Smooth muscle cell of the brain vasculature (primary cell): ENCODE data around the gene OAS1.
"Not testable (repeated sequence)": the region's sequence is repeated elsewhere in the genome, so short reads cannot be mapped to it uniquely, and the experiment has no call there.

Experiments
- DNase-seq: peaks from one replicate; pipeline ENCODE4 v3.0.0-alpha.2; 2012; ENCODE audit warnings: low read depth, low spot score

Gene OAS1

GRCh38 chr12:112936927-112937326, 30.2 kb downstream of the OAS1 start:
- no peak for DNase-seq

GRCh38 chr12:112937741-112938719, 31.3 kb downstream of the OAS1 start, which contains the start of gene OAS3:
Gene OAS3, plus strand, starts transcription at chr12:112938474. Its CDS starts 57 bp downstream, at chr12:112938531.
- peak; percentile 49 for DNase-seq

DNA sequence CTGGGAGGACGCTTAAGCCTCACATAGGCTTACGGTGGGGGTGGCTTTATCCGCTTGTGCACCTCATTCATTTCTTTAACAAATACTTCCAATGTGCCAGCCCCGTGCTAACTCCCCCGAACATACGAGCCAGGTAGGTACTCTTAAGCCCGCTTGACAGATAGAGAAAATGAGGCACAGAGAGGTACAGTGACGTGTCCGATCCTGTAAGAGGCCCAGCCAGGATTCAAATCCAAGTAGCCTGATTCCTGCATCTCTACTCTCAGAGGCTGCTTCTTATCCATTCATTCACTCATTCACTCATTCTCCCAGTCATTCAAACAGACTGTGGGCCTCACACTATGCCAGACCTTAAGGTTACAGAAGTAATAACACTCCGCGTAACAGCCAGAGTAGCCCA, 32.0 kb downstream of the OAS1 start:
- no peak for DNase-seq

- no peak for DNase-seq
These were observed 33.1 kb downstream of the OAS1 start for GRCh38 chr12:112939761-112940381.

DNA sequence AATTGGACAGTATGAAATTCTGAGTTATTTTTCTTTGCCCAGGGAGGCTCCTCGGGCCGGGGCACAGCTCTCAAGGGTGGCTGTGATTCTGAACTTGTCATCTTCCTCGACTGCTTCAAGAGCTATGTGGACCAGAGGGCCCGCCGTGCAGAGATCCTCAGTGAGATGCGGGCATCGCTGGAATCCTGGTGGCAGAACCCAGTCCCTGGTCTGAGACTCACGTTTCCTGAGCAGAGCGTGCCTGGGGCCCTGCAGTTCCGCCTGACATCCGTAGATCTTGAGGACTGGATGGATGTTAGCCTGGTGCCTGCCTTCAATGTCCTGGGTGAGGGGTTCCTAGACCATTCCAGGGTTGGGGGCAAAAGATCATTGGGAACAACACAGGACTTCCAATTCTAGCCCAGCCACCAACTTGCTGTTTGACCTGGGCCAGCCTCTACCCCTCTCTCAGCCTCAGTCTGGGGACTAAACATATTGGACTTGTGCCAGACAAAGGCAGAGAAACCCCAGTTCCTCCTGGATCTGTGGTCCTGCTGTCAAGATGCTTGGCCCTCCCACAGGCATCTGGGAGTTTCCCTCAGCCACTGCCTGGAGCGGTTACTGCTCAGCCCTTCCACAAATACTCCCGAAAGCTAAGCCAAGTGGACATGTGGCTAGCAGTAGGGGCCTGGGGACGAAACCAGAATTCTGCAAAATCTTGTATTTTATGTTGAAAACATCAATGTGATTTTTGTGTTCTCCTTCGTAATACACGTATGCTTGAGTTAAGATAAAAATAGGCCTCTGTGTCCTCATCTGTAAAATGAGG, 35.0 kb downstream of the OAS1 start:
- DNase-seq: no peak

GRCh38 chr12:112942572-112942971, 35.8 kb downstream of the OAS1 start:
- DNase-seq: no peak

DNA sequence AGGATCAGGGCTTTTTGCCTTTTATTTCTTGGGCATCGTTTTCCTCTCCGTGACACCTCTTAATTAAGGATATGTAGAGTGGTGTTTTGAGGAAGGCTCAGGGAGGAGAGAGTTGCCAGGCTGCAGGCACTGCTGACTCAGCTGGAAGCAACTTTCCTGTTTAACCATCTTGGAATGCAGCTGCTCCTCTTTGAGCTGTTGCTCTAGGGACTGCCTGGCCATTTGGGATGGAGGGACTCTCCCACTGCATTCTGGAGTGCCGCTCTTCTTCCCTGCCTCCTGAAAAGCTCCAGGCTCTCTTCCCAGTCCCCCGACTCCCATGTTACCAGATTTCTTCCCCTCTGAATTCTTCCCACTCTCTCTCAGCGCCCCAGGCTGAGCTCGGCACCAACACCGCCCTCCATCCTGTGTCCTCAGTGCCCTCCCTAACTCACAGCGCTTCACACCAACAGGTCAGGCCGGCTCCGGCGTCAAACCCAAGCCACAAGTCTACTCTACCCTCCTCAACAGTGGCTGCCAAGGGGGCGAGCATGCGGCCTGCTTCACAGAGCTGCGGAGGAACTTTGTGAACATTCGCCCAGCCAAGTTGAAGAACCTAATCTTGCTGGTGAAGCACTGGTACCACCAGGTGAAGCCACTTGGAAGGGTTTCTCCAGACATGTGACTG, 37.4 kb downstream of the OAS1 start:
- DNase-seq: no peak

DNA sequence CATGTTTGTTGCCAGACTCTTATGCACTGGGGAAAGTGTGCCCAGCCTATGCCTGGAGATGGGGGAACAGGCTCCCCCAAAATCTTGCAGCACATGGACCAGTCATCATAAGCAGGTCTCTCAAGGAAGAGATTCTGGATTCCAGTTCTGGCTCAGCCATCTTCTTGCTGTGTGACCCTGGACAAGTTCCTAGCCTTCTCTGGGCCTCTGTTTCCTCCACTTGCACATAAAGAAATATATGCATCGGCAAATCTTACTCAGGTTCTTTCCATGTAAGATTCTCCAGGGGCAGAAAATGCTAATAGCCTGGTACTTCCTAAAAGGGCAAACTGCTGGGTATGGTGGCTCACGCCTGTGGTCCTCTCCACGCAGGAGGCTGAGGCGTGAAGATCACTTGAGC, 38.8 kb downstream of the OAS1 start:
- no peak for DNase-seq

- no peak for DNase-seq
These were observed 39.7 kb downstream of the OAS1 start for GRCh38 chr12:112946236-112947000.

- DNase-seq: no peak
These were observed 40.6 kb downstream of the OAS1 start for GRCh38 chr12:112947314-112947713.

- DNase-seq: no peak
These were observed 41.0 kb downstream of the OAS1 start for GRCh38 chr12:112947761-112948160.

DNA sequence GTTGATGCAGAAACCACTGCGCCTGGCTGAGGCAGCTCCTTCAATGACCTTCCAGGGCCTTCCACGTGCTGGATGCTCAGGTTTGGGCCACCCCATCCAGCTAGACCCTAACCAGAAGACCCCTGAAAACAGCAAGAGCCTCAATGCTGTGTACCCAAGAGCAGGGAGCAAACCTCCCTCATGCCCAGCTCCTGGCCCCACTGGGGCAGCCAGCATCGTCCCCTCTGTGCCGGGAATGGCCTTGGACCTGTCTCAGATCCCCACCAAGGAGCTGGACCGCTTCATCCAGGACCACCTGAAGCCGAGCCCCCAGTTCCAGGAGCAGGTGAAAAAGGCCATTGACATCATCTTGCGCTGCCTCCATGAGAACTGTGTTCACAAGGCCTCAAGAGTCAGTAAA, 42.0 kb downstream of the OAS1 start:
- DNase-seq: no peak

GRCh38 chr12:112950701-112951100, 43.9 kb downstream of the OAS1 start:
- no peak for DNase-seq

GRCh38 chr12:112957125-112957524, 50.4 kb downstream of the OAS1 start:
- not testable (repeated sequence) for DNase-seq

DNA sequence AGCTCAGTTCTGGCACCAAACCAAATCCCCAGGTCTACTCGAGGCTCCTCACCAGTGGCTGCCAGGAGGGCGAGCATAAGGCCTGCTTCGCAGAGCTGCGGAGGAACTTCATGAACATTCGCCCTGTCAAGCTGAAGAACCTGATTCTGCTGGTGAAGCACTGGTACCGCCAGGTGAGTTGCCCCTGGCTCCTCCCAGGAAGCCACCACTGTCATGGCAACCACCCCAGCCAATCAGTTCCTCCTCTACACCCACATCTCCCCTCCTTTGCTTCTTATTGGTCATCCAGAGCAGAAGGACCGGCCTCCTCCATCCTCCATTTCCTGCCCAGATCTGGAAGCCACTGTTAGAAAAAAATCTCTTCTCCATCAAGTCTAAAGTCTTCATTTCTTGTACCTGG, 54.3 kb downstream of the OAS1 start:
- no peak for DNase-seq

DNA sequence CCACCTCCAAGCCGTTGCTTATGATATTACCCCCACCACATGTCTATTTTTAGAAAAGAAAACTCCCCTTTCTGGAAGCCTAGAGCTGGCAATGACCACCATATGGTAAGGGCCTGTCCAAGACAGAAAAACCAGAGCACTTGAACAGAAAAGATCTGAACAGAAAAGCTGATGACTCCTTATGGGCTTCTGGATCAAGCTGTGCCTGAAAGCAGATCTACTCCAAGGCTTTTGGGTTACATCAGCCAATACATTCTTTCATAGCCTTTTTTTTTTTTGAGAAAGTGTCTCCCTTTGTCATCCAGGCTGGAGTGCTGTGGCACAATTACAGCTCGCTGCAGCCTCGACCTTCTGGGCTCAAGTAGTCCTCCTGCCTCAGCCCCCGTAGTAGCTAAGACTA, 54.8 kb downstream of the OAS1 start:
- DNase-seq: no peak

- DNase-seq: no peak
These were observed 55.8 kb downstream of the OAS1 start for GRCh38 chr12:112962561-112962960.

DNA sequence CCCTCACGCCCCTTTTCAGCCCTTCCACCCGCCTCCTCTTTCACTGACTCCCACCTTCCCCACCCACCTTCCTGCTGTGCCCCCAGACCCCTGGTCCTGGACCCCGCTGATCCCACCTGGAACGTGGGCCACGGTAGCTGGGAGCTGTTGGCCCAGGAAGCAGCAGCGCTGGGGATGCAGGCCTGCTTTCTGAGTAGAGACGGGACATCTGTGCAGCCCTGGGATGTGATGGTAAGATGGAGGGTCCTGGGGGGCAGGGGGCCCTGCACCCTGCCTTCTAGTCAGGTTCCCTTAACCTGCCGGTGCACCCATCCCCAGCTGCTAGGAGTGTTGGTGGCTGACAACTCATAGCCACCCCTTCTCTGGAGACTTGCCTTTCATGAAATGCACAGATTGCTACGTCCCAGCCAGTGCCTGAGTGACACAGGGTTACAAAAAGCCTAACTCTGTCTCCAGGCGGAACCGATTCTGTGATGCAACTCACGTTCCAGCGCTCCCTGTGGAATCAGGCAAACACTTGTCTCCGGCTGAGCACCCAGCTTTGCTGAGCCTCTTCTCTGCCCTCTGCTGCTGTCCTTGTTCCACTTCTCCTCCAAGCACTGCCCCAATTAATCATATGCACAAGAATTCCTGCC, 56.6 kb downstream of the OAS1 start:
- DNase-seq: no peak

DNA sequence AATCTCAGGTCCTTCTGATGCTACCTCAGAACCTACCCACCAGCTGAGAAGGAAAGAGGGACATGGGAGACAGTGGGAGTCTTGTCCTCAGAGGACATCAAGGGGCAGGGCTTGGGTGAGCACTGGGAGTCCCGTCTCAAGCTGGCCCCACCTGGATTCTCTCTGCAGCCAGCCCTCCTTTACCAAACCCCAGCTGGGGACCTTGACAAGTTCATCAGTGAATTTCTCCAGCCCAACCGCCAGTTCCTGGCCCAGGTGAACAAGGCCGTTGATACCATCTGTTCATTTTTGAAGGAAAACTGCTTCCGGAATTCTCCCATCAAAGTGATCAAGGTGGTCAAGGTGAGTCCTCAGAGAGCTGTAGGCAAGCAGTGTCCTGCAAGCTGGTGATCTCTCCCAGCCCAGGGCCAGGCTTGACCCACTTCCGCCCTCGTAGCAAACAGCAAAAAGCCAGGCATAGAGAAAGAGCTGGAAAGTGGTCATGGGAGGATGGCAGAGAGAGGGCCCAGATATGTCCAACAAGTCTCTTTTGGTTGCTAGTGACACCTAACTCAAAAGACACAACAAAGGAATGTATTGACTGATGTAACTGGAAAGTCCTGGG, 57.4 kb downstream of the OAS1 start:
- no peak for DNase-seq

GRCh38 chr12:112964915-112965314, 58.2 kb downstream of the OAS1 start:
- DNase-seq: no peak
